ENCODE data around the gene TNIK. TPM values are rescaled to one million over a fixed set of nuclear protein-coding genes. Genes with fewer than 3 reads are reported as not detected.
"Not testable (repeated sequence)": the region's sequence is repeated elsewhere in the genome, so short reads cannot be mapped to it uniquely, and the experiment has no call there.

Gene TNIK
- total RNA-seq, 1 donor from 2014 or later = 42.2 TPM

- intact Hi-C loops (cut with DNase I) = no loop called here
- no peak for DNase-seq (ENCODE audit: low spot score)
Observed at GRCh38 chr3:171307988-171308387, 152.2 kb downstream of the TNIK start.

- intact Hi-C loops (cut with DNase I) = no loop called here
Observed at GRCh38 chr3:171307046-171307585, 153.1 kb downstream of the TNIK start.

GRCh38 chr3:171306631-171307030 lies 153.6 kb downstream of the TNIK start:
- intact Hi-C loops (cut with DNase I) = no loop called here
- DNase-seq (ENCODE audit: low spot score) = peak; percentile 86

More at GRCh38 chr3:171307046-171307585, 153.1 kb downstream of the TNIK start:
- no peak for DNase-seq (ENCODE audit: low spot score)

GRCh38 chr3:171305823-171306222 lies 154.4 kb downstream of the TNIK start:
- intact Hi-C loops (cut with DNase I); DNase-seq (ENCODE audit: low spot score): not testable (repeated sequence)

GRCh38 chr3:171304498-171304897 lies 155.7 kb downstream of the TNIK start:
- DNase-seq (ENCODE audit: low spot score); intact Hi-C loops (cut with DNase I): not testable (repeated sequence)

- intact Hi-C loops (cut with DNase I); DNase-seq (ENCODE audit: low spot score): not testable (repeated sequence)
Observed at GRCh38 chr3:171304017-171304416, 156.2 kb downstream of the TNIK start.

GRCh38 chr3:171301998-171302397 lies 158.2 kb downstream of the TNIK start:
- intact Hi-C loops (cut with DNase I) = no loop called here
- DNase-seq (ENCODE audit: low spot score) = no peak

GRCh38 chr3:171301002-171301401 lies 159.2 kb downstream of the TNIK start:
- no peak for DNase-seq (ENCODE audit: low spot score)
- intact Hi-C loops (cut with DNase I) = no loop called here

- DNase-seq (ENCODE audit: low spot score) = no peak
- intact Hi-C loops (cut with DNase I) = no loop called here
Observed at GRCh38 chr3:171297951-171298350, 162.3 kb downstream of the TNIK start.

- intact Hi-C loops (cut with DNase I) = no loop called here
- DNase-seq (ENCODE audit: low spot score) = no peak
Observed at GRCh38 chr3:171297207-171297606, 163.0 kb downstream of the TNIK start.

- intact Hi-C loops (cut with DNase I) = no loop called here
- no peak for DNase-seq (ENCODE audit: low spot score)
Observed at GRCh38 chr3:171295484-171296373, 164.5 kb downstream of the TNIK start.

GRCh38 chr3:171293142-171293782 lies 166.9 kb downstream of the TNIK start:
- DNase-seq (ENCODE audit: low spot score) = no peak
- intact Hi-C loops (cut with DNase I) = no loop called here

GRCh38 chr3:171290680-171291079 lies 169.5 kb downstream of the TNIK start:
- intact Hi-C loops (cut with DNase I) = no loop called here

GRCh38 chr3:171289291-171289690 lies 170.9 kb downstream of the TNIK start:
- no peak for DNase-seq (ENCODE audit: low spot score)
- intact Hi-C loops (cut with DNase I) = no loop called here

More at GRCh38 chr3:171290680-171291079, 169.5 kb downstream of the TNIK start:
- no peak for DNase-seq (ENCODE audit: low spot score)

- DNase-seq (ENCODE audit: low spot score); intact Hi-C loops (cut with DNase I): not testable (repeated sequence)
Observed at GRCh38 chr3:171287761-171288160, 172.4 kb downstream of the TNIK start.

GRCh38 chr3:171286580-171287249 lies 173.5 kb downstream of the TNIK start:
- DNase-seq (ENCODE audit: low spot score) = no peak
- intact Hi-C loops (cut with DNase I) = no loop called here

GRCh38 chr3:171285287-171285686 lies 174.9 kb downstream of the TNIK start:
- DNase-seq (ENCODE audit: low spot score) = no peak
- intact Hi-C loops (cut with DNase I) = no loop called here

- DNase-seq (ENCODE audit: low spot score) = no peak
- intact Hi-C loops (cut with DNase I) = no loop called here
Observed at GRCh38 chr3:171284308-171285075, 175.7 kb downstream of the TNIK start.

- no peak for DNase-seq (ENCODE audit: low spot score)
- intact Hi-C loops (cut with DNase I) = no loop called here
Observed at GRCh38 chr3:171283848-171284222, 176.4 kb downstream of the TNIK start.
